Stimulated activated CD8-positive, alpha-beta memory T cell treated with anti-CD3 and anti-CD28 coated beads, Interleukin-2, amount 100 ng/mL, for 1 hour (primary cell): ENCODE data around the gene CHCHD3.
"Not testable (repeated sequence)": the region's sequence is repeated elsewhere in the genome, so short reads cannot be mapped to it uniquely, and the experiment has no call there.

ENCODE experiments used
- DNase-seq, 2 donors: peaks; one replicate each; pipeline ENCODE4 v3.0.0-alpha.2; 2020; ENCODE audit warnings: low read depth in 2 of 2

The CHCHD3 gene

DNA sequence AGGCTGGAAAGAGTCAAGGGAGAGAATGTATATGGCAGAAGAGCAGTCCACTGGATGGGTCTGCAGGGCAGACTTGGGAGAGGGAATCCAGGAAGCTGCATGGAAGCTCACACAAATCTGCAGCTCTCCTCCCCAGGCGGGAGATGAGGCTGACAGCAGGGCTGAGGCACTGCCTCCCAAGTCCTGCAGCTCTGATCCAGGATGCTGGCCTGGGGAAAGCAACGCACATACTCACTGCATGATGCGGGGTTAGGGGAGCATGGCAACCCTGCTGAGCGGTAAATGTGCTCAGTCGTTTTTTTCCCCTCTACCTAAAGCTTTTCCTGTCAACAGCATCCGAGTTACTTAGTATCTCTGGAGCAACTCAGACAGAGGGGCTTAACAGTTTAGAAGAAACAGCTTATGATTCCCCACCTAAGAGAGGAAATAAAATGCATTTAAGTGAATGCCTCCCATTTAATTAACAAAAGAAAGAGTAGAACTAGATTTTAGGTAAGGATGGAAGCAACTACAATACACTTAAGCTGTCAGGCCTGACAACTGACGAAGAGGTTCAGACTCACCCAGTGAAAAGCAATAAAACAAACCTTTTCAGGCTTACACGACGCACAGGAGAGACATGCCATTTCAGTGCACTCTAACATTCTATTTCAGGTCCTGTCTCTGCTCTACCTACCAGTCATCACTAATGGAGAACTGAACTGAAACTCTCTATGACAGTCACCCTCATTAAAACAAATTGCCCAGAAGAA, 37.0 kb downstream of the CHCHD3 start:
- no peak for DNase-seq

DNA sequence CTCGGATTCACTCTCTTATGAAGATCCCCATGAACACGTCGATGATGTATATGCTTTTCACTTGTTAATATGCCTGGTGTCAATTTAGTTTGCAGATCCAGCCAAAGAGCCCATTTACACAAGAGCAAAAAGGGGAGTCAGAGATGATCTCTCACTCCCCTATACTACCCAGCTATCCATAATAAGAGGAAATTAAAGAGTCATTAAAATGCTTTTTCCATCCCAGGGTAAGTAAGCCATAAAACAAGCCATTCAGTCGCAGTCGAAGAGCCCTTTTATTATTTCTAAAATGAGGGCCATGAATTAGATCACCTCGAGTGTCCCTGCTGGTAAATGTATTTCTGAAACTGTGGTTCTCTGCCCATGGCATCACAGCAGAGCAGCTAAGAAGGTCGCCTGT, 41.2 kb downstream of the CHCHD3 start:
- no peak for DNase-seq

DNA sequence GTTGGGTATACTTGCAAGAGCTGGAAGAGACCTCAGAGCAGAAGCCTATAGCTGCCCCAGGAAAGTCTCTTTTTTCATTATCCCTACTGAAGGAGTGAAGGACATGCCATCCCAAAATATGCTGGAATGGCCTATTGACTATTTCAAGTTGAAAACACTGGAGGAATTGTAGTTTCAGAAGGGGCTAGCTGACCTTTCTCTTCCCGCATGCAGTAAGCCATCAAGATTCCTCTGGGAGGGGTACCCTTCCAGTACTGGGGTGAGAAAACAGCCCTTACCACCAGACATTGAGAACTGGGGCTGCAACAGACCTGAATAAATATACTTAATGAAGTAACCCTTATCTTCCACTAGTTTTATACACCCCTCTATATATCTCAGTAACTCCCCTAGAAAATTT, 41.7 kb downstream of the CHCHD3 start:
- no peak for DNase-seq

DNA sequence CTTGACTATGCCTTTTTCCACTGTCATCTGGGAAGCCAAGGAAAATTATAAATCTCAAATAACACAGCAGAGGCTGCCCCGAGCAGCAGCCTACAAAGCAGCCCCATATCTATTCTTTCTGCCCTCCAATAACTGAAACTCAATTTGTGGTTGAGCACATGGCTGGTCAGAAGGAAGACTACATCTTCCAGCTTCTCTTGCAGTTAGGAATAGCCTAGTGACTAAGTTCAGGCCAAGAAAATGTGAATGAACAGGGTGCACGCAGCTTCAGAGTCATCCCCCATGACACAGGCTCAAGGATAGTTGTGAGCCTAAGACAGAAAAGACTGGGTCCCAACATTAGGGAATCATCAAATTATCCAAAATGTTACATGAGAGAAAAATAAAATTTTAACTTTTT, 42.3 kb downstream of the CHCHD3 start:
- DNase-seq = no peak

DNA sequence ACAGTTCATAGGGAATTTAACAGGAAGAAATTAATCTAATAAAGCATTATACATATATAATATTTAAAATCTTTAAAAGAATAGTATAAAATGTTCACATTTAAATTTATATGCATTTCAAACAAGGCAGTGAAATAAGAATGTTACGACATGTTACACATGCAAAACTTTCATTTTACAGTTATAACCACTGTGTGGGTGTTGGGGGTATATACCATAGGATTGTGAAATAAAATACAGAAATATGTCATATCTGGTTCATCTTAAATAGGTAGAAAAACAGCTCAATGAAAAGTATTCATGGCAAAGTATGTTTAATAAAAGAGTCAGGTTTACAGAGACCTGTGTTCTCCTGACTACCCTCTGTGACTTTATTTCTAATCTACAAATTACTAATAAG, 45.6 kb downstream of the CHCHD3 start:
- no peak for DNase-seq

DNA sequence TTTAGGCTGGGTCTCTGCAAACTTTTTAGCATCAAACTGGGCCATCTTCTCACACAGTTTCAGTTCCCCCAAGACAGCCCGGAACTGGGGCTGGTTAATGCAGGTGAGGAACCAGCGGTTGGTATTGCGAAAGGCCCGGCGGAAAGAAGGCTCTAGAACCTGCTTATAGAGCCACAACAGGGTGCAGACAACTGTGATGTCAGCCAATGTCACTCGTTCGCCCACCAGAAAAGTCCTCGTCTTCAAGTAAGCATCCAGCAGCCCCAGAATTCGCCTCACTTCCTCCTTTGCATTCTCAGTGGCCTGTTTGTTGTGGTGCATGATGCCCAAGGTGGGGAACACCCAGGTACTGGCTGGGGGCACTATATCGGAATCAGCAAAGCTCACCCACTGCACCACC, 46.6 kb downstream of the CHCHD3 start:
- DNase-seq = not testable (repeated sequence)

DNA sequence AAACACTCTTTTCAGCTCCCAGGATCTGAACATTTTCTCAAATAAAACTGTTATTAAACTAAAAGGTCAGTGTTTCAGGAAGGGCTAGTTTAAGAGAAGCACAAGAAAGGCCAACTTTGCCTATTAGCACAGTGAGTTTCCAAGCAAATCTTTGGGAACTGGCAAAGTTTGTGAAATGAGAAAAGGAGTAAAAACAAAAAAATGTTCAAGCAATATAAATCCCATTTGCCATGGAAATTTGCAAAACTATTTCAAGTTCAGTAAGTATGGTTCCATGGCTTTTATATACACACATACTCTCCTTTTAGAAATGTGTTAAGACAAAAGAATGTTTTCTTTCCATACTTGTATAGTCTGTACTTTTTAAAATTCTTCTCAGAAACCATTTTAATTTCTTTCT, 51.5 kb downstream of the CHCHD3 start:
- no peak for DNase-seq

DNA sequence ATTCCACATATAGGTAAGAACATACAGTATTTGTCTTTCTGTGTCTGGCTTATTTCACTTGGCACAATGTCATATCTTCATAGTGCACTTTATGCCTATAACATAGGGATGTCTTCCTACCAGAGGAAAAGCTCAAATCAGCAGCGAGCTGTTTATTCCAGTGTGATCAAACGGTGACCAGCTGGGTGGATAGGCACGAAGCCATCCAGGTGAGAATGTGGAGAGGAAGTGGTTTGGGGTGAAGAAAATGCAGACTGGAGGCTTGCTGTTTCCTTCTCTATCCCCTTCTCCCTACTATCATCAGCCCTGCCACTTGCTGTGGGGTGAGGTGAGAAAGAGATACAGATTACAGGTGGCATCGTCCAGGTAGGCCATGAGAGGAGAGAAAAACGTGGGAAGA, 52.4 kb downstream of the CHCHD3 start:
- no peak for DNase-seq

DNA sequence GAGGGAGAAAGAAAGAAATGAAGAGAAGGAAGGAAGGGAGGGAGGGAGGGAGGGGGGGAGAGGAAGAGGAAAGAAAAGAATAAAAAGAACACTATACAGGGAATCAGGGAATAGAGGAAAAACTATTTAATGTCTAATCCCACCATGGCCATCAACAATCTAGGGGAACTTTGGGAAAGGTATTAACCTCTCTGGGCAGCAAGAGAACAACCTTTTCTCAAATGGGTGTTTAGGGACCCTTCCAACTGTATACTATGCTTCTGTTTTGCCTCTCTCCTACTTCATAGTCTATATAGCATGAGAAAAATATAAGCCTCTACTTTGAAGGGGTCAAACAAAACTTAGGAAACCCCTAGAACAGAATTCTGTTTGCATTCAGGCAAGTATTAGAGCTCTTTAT, 54.5 kb downstream of the CHCHD3 start:
- DNase-seq = no peak

DNA sequence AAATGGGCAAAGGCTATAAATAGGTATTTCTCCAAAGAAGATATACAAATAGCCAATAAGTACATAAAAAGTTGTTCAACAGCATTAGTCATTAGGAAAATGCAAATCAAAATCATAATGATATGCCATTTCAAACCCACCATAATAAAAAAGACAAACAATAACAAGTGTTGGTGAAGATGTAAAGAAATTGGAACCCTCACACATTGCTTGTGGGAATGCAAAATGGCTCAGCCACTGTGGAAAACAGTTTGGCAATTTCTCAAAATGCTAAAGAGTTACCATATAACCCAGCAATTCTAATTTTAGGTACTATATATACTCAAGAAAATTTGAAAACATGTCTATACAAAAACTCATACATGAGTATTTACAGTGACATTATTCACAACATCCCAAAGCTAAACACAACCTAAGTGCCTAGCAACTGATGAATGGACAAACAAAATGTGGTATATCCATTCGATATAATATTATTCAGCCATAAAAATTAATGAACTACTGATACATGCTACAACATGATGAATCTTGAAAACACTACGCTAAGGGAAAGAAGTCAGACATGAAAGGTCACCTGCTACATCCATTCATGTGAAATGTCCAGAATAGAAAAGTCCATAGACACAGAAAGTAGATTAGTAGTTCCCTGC, 55.6 kb downstream of the CHCHD3 start:
- DNase-seq = no peak

DNA sequence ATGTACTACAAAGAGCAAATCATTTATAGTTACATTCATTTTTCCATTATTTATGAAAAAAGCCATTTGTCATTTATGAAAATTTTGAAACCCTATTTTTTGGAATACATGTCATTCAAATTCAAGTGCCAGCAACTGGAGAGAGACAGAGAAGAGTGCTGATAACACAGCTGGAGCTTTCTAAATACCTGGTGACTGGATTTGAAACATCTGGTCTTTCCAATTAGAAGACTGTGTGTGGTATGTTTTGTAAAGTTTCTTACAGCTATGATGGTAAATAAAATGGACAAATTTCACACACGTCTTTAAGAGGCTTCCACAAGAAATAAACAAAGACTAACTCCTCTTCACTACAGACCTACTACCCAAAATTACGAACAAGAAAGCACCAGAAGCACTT, 56.8 kb downstream of the CHCHD3 start:
- DNase-seq = no peak

DNA sequence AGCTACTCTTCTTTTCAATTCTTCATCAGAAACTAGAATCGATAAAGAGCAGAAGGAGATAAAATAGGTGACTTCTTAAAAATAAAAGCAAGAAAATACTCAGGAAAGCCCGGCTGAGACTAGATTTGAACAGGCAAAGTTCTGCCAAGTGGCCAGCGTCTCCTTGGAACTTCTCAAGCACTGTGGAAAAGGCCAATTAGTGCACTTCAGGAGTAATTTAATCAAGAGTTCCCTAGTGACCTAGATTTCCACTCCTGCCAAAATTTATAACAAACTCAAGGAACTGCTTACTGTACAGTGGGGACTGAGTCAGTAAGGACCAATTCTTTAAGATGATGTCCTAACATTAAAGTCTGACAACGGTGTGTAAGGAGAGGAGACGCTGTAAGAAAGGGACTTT, 57.3 kb downstream of the CHCHD3 start:
- DNase-seq = no peak

DNA sequence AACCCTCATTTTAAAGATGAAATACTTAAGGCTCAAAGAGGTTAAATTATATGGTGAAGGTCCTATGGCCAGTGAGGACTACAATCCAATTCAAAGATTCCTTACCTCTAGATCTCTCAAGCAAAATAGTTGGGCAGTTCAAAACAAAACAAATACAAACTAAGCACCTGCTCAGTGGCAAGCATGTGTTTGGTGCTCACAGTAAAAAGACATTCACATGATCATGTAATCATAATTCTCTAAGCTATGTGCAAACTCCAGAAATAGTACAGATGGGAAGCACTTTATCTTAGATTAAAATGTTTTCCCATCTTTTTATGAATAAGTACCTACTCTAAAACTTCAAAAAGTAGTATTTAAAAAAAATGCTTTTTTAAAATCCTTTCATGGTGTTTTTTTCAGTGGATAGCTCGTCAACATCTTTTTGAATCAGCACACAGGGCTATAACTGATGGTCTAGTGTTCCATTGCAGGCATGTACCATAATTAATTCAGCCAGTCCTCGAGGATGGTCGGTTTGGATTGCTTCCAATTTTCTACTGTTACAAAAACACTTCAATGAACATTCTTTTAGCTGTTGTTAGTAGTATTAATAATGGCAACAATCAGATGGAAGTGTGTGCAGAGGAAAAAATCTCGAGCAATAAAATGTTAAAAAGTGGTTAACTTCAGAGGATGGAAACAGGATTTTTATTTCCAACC, 58.4 kb downstream of the CHCHD3 start:
- no peak for DNase-seq

DNA sequence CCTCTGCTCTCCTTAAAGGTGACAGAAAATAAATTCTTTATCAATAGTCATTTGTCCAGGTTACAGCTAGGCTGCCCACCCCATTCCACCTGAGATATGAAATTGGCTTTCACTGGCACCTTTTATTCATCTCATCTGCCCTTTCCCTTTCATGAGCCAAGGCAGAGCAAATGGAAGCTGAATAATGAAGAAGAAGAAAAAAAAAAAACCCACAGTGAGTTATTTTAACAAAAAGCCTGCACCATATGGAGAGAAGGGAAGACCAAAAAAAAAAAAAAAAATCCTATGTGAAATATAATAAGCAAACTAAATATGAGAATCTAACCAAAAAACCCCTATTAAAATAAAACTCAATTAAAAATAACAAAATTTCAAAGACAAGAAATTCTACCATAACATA, 59.2 kb downstream of the CHCHD3 start:
- DNase-seq = no peak

DNA sequence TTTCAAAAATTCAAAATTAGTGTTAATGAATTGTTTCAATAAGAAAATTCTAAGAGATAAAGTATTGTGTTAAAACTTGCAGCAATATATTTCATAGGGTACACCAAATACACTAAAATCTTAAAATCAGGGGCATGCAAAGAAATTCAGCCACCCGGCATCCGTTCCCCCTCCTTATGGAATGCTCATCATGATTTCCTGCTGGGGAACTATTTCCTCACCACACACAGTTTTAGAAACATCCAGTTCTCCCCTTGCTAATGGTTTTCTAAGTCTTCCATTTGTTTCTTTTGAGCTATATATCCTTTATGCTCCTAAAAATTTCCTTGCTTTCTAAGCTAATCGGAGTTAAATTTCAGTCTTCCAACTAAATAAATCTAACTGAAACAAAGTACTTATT, 60.7 kb downstream of the CHCHD3 start:
- DNase-seq = no peak

DNA sequence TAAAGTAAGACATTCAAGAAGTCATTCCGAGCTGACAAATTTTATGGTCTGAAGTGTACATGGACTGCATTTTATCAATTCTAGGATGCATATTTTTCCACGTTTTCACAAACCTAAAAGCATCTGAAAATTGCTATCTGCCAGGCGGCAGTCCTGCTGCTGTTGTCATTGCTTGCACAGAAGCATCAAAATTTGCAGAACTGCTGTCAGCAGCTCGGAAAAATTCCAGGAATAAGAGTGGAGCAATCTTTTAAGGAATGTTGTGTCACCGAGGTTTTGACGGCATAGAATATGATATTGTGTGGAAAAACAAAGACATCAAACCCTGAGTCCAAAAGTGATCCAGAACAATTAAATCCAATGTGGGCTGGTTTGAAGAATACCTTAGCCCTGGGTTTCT, 61.4 kb downstream of the CHCHD3 start:
- DNase-seq = no peak

DNA sequence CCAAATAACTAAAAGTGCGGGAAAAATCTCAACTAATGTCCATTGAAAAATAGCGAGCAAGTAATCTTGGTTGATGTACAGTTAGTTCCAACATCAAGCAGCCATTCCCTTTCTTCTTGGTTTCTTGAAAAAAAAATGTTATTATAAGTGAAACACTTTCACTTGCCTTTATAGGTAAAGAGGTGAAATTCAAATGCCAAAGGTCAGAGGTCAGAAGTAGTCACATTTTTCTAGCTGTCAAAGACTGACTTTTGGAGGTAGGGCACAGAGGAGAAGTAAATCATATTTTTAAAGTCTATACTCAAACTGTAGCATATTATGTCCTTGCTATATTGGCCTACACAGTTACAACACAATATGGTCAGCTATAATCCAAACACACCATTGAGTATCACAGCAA, 62.3 kb downstream of the CHCHD3 start:
- no peak for DNase-seq

DNA sequence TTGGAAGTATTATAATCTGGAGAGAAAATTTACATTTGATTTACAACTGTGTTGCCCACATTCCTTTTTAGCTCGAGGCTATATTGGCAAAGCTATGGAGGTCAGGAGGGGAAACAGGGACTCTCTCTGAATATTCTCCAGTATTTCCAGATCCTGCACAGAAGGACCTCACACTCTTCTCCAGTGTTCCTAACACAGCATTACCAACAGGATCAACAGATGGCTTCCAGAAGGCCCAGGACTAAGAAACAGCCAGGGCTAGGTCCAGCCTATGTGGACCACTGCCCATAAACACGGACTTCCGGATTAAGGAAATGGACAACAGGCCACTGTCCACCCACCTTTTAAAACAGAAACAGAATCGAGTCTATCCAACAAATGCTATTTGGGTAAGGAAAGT, 65.3 kb downstream of the CHCHD3 start:
- DNase-seq = no peak

DNA sequence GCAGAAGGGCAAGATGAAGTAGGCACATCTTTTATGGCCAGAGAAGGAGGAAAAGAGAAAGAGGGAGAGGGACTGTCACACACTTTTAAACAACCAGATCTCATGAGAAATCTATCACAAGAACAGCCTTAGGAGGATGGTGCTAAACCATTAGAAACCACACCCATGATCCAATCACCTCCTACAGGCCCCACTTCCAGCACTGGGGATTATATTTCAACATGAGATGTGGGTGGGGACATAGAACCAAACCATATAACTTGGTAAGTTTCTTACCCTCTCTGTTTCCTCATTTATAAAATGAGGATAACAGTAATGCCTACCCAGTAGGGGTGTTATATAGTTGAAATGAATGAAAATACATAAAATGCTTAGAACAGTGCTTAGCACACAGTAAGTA, 66.0 kb downstream of the CHCHD3 start:
- no peak for DNase-seq

DNA sequence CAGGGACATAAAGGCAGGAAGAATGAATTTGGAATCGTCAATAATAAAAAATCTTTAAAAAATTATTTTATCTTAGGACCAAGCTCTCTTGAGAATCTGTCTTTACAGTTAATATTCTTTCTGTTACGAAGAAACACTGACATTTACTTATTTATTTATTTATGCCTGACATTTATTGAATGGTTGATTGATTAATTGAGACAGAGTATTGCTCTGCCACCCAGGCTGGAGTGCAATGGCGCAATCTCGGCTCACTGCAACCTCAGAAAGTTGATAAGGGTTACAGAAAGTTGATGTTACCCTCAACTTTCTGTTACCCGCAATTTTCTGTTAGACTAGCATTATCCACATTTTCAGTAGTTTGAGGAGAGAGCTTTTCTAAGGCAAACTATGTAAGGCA, 70.1 kb downstream of the CHCHD3 start:
- DNase-seq = no peak

DNA sequence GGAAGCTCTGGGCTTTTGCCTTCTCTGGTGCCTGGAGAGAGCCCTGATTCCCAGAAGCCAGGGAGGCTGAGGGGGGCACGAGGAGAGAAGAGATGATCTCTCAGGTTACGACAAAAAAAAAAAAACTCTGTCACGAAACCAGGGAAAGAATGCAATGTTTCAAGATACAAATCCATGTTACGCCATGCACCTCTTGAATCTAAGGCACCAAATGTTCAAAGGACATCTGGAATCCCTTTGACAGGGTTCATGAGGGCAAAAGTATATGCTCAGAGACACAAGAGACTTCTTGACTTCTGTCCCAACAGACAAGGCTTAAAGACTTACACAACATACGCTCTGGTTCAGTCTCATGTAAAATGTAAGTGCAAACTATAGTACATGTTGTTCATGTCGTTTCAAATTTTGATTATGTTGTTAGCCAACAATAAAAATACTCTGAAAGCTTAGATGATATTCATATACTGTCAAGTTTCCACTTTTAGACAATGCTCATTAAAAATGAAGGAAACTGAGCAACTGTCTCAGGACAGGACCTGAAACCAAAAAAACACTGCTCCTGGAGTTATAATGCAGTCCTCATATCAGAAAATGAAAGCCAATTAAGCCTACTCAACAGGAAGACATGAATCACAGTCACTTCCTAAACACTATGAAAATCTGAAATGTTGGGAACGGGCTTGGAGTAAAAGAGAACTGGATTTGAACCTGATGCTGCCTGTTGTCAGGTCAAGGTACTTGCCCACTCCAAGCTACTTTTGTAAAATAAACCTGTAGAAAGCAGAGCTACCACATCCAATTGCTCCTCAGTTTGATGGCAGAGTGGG, 72.3 kb downstream of the CHCHD3 start:
- no peak for DNase-seq

DNA sequence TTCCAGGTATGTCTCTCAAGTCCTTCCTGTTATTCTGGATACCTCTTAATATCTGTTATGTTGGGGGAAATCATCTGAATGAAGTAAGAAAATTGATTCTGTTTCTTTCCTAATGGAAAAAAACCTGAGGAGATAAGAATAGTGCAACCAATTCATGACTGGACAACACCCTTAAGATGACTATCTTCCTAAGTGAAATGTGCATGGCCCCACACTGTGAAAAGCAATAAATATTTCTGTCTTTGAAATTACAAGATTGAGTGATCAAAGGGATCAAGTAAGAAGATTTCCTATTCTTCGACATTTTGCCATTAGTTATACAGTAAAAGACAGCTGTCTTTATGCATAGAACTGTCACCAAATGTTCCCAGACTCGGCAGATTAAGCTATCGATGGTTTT, 73.9 kb downstream of the CHCHD3 start:
- DNase-seq = no peak
